Liver (tissue), 9 donors: ENCODE data around the gene DAGLA. TPM values are rescaled to one million over a fixed set of nuclear protein-coding genes. Genes with fewer than 3 reads are reported as not detected.

Experiments used
- DNase-seq: peaks from one replicate; pipeline ENCODE4 v3.0.0-alpha.2; 2017; ENCODE audit warnings: low spot score
- H3K27ac ChIP-seq, 2 donors: one replicate each; pipeline ENCODE4 v1.7.0; 2013; ENCODE audit warnings: inconsistent platforms in 2 of 2, low read length in 2 of 2, control low read depth in 1 of 2, low read depth in 1 of 2, mild to moderate bottlenecking in 1 of 2
- H3K27me3 ChIP-seq, 4 donors: one replicate each; pipeline versions ENCODE4 v1.6.1 to v1.7.0; 2013; ENCODE audit warnings: low read length in 3 of 4, inconsistent platforms in 1 of 4, mild to moderate bottlenecking in 1 of 4, moderate library complexity in 1 of 4; ENCODE audit not compliant: control insufficient read depth in 4 of 4, insufficient read depth in 4 of 4
- H3K36me3 ChIP-seq, 4 donors: one replicate each; pipeline versions ENCODE4 v1.6.1 to v1.7.0; 2013; ENCODE audit warnings: low read length in 3 of 4, mild to moderate bottlenecking in 3 of 4, low read depth in 1 of 4, moderate library complexity in 1 of 4; ENCODE audit not compliant: control insufficient read depth in 4 of 4, insufficient read depth in 3 of 4
- H3K4me1 ChIP-seq, 4 donors: one replicate each; pipeline versions ENCODE4 v1.6.1 to v1.7.0; 2013; ENCODE audit warnings: low read length in 3 of 4, mild to moderate bottlenecking in 3 of 4, moderate library complexity in 1 of 4; ENCODE audit not compliant: control insufficient read depth in 4 of 4, insufficient read depth in 4 of 4
- H3K4me3 ChIP-seq, 3 donors: one replicate each; pipeline versions ENCODE4 v1.6.1 to v1.7.0; 2013; ENCODE audit warnings: low read length in 3 of 3, control low read depth in 1 of 3, low read depth in 1 of 3, mild to moderate bottlenecking in 1 of 3
- H3K9ac ChIP-seq, 2 donors: one replicate each; pipeline ENCODE4 v1.7.0; 2013; ENCODE audit warnings: low read length in 2 of 2, mild to moderate bottlenecking in 2 of 2, moderate library complexity in 2 of 2, control low read depth in 1 of 2, low read depth in 1 of 2
- H3K9me3 ChIP-seq, 4 donors: one replicate each; pipeline versions ENCODE4 v1.6.1 to v1.7.0; 2013; ENCODE audit warnings: low read length in 3 of 4; ENCODE audit not compliant: control insufficient read depth in 4 of 4
- EGR1 ChIP-seq, 2 donors: IDR thresholded peaks; 2 replicates each; pipeline ENCODE4 v1.6.1; 2016 to 2018; ENCODE audit warnings: antibody characterized with exemption in 2 of 2, low read depth in 2 of 2
- FOXA1 ChIP-seq: IDR thresholded peaks from 2 replicates; pipeline ENCODE4 v1.6.1; 2016; ENCODE audit warnings: antibody characterized with exemption
- FOXA2 ChIP-seq: IDR thresholded peaks from 2 replicates; pipeline ENCODE4 v1.6.1; 2016; ENCODE audit warnings: antibody characterized with exemption
- GABPA ChIP-seq, 2 donors: IDR thresholded peaks in 1 of 2; conservative IDR thresholded peaks in 1 of 2; 2 replicates each; pipeline ENCODE4 v1.6.1; 2016; ENCODE audit warnings: antibody characterized with exemption in 2 of 2, mild to moderate bottlenecking in 1 of 2, moderate library complexity in 1 of 2
- HNF4A ChIP-seq, 2 donors: conservative IDR thresholded peaks; 2 replicates each; pipeline ENCODE4 v1.6.1; 2016; ENCODE audit warnings: antibody characterized with exemption in 2 of 2, mild to moderate bottlenecking in 2 of 2
- HNF4G ChIP-seq: IDR thresholded peaks from 2 replicates; pipeline ENCODE4 v1.6.1; 2016; ENCODE audit warnings: antibody characterized with exemption
- JUND ChIP-seq, 2 donors: IDR thresholded peaks; 2 replicates each; pipeline ENCODE4 v1.6.1; 2016; ENCODE audit warnings: antibody characterized with exemption in 2 of 2
- NR2F2 ChIP-seq: IDR thresholded peaks from 2 replicates; pipeline ENCODE4 v1.6.1; 2016; ENCODE audit warnings: antibody characterized with exemption
- RAD21 ChIP-seq, 2 donors: IDR thresholded peaks; 2 replicates each; pipeline ENCODE4 v1.6.1; 2016; ENCODE audit warnings: antibody characterized with exemption in 2 of 2, mild to moderate bottlenecking in 2 of 2
- RXRA ChIP-seq, 2 donors: IDR thresholded peaks; 2 replicates each; pipeline ENCODE4 v1.6.1; 2017 to 2018; ENCODE audit warnings: antibody characterized with exemption in 2 of 2, mild to moderate bottlenecking in 1 of 2
- SP1 ChIP-seq: IDR thresholded peaks from 2 replicates; pipeline ENCODE4 v1.6.1; 2018; ENCODE audit warnings: antibody characterized with exemption, mild to moderate bottlenecking
- TAF1 ChIP-seq: conservative IDR thresholded peaks from 2 replicates; pipeline ENCODE4 v1.6.1; 2016; ENCODE audit warnings: antibody characterized with exemption, mild to moderate bottlenecking
- YY1 ChIP-seq: IDR thresholded peaks from 2 replicates; pipeline ENCODE4 v1.6.1; 2016; ENCODE audit warnings: antibody characterized with exemption, mild to moderate bottlenecking
- WGBS: extraction: QIAGEN DNeasy Blood & Tissue Kit; methylation state at CpG from one replicate; pipeline ENCODE4 v1.1.7; 2013; 5-methylcytosine and 5-hydroxymethylcytosine counted together
- polyA plus RNA-seq, 2 donors: library from polyadenylated mRNA; stranded (reverse) in 1 of 2; unstranded in 1 of 2; fragments of 200-250 nt in 1 of 2; fragments of >200 nt in 1 of 2; fragmentation: Nextera tagmentation in 1 of 2; extraction: Ambion mirVana in 1 of 2; gene quantifications; one replicate each; pipeline versions ENCODE4 v1.2.1 to v1.2.3, GENCODE V29; 2013 to 2015
- total RNA-seq, 2 donors: library from RNA; depleted of rRNA; stranded (reverse); fragments of >200 nt; gene quantifications; one replicate each; pipeline ENCODE4 v1.2.3, GENCODE V29; 2014
- TF ChIP-seq, protein P1 (sequence below): IDR thresholded peaks from 2 replicates; pipeline ENCODE4 v1.6.1; 2016; ENCODE audit warnings: antibody characterized with exemption
- TF ChIP-seq, protein P2 (sequence below): IDR thresholded peaks from 2 replicates; pipeline ENCODE4 v1.6.1; 2016; ENCODE audit warnings: antibody characterized with exemption
- TF ChIP-seq, protein P3 (sequence below): fragments of 150-350 bp; IDR thresholded peaks from 2 replicates; pipeline ENCODE4 v1.5.1; 2017; ENCODE audit warnings: improper control_type of control experiment, low read depth, low read length; ENCODE audit not compliant: missing input control
- TF ChIP-seq, protein P4 (sequence below): IDR thresholded peaks from 2 replicates; pipeline ENCODE4 v1.6.1; 2016; ENCODE audit warnings: antibody characterized with exemption, mild to moderate bottlenecking
- TF ChIP-seq, protein P5 (sequence below): IDR thresholded peaks from 2 replicates; pipeline ENCODE4 v1.6.1; 2016; ENCODE audit warnings: antibody characterized with exemption
- donor health status: healthy.
- donor health status: healthy.
- donor health status: healthy.
- donor health status: healthy.
- donor health status: healthy.

DAGLA gene
- total and polyA plus RNA-seq, 4 donors: 0.13 to 0.84 (median 0.60) TPM

DNA sequence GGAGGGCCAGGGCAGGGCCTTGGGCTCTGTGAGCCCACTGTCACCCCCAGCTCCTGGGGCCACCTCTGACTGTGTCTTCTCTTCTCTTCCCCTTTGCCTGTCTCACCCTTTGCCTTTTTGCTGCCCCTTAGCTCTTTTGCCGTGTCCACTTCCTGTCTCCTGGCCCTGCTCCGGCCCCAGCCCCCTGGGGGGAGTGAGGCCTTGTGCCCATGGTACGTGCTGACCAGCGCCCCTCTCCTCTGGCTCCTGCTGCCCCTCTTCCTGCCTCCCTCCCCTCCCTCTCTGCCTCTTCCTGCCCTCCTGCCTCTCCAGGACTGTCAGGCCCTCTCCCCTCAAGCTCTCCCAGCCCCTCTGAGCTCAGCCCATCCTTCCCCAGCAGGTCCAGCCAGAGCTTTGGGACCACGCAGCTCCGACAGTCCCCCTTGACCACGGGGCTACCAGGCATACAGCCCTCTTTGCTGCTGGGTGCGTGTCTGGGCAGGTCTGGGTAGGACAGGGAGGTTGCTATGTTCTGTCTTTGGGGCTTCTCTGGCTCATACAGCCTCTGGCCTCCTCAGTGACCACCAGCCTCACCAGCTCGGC, 100.5 kb downstream of the DAGLA start:
- no peak for DNase-seq
- 91% methylated on average over 9 of the region's 9 CpGs for WGBS
- TF ChIP-seq, protein P1, sequence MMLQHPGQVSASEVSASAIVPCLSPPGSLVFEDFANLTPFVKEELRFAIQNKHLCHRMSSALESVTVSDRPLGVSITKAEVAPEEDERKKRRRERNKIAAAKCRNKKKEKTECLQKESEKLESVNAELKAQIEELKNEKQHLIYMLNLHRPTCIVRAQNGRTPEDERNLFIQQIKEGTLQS: no peak
- TF ChIP-seq, protein P2, sequence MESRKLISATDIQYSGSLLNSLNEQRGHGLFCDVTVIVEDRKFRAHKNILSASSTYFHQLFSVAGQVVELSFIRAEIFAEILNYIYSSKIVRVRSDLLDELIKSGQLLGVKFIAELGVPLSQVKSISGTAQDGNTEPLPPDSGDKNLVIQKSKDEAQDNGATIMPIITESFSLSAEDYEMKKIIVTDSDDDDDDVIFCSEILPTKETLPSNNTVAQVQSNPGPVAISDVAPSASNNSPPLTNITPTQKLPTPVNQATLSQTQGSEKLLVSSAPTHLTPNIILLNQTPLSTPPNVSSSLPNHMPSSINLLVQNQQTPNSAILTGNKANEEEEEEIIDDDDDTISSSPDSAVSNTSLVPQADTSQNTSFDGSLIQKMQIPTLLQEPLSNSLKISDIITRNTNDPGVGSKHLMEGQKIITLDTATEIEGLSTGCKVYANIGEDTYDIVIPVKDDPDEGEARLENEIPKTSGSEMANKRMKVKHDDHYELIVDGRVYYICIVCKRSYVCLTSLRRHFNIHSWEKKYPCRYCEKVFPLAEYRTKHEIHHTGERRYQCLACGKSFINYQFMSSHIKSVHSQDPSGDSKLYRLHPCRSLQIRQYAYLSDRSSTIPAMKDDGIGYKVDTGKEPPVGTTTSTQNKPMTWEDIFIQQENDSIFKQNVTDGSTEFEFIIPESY: no peak
- TF ChIP-seq FOXA2: no peak
- TF ChIP-seq SP1: no peak
- TF ChIP-seq NR2F2: no peak
- TF ChIP-seq JUND (IDR thresholded peaks at IDR 0.05): no peak
- no peak overlapping the region for H3K9ac ChIP-seq
- no peak overlapping the region for H3K4me3 ChIP-seq
- H3K36me3 ChIP-seq: peaks cover 0 to 63% (median 11%) of the 10 kb centered on the region in 4 donors
- H3K27ac ChIP-seq: no peak overlapping the region
- no peaks in the 10 kb centered on the region for H3K4me1 ChIP-seq
- no peaks in the 10 kb centered on the region for H3K27me3 ChIP-seq
- no peaks in the 10 kb centered on the region for H3K9me3 ChIP-seq

DNA sequence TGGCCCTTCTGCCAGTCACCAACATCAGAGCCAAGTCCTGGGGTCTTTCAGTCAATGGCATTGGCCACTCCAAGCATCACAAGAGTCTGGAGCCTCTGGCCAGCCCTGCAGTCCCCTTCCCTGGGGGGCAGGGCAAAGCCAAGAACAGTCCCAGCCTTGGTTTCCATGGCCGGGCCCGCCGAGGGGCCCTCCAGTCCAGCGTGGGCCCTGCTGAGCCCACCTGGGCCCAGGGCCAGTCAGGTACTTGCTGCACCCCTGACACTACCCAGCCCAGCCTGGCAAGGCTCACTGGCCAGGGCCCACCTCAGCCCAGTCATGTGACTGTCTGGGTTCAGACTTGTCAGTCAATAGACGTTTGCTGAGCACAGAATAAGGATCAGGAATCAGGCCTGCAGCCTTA, 101.4 kb downstream of the DAGLA start:
- no peak for TF ChIP-seq HNF4A (conservative IDR thresholded peaks at IDR 0.05)
- no peak for TF ChIP-seq EGR1 (IDR thresholded peaks at IDR 0.05; ENCODE audit: low read depth in 2 of 2)
- TF ChIP-seq, protein P3, sequence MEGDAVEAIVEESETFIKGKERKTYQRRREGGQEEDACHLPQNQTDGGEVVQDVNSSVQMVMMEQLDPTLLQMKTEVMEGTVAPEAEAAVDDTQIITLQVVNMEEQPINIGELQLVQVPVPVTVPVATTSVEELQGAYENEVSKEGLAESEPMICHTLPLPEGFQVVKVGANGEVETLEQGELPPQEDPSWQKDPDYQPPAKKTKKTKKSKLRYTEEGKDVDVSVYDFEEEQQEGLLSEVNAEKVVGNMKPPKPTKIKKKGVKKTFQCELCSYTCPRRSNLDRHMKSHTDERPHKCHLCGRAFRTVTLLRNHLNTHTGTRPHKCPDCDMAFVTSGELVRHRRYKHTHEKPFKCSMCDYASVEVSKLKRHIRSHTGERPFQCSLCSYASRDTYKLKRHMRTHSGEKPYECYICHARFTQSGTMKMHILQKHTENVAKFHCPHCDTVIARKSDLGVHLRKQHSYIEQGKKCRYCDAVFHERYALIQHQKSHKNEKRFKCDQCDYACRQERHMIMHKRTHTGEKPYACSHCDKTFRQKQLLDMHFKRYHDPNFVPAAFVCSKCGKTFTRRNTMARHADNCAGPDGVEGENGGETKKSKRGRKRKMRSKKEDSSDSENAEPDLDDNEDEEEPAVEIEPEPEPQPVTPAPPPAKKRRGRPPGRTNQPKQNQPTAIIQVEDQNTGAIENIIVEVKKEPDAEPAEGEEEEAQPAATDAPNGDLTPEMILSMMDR: no peak
- TF ChIP-seq JUND (IDR thresholded peaks at IDR 0.05): no peak
- no peak for TF ChIP-seq GABPA (IDR thresholded peaks at IDR 0.05 in 1 of 2, conservative IDR thresholded peaks at IDR 0.05 in 1 of 2)
- TF ChIP-seq FOXA2: no peak
- no peak for TF ChIP-seq SP1
- TF ChIP-seq TAF1: no peak
- Histone ChIP-seq H3K36me3 (peaks cover 3 to 72% (median 12%) of the 10 kb centered on the region in 4 donors), H3K27ac (no peak overlapping the region), H3K4me1 (no peaks in the 10 kb centered on the region), H3K4me3 (no peak overlapping the region), H3K9ac (no peak overlapping the region), H3K27me3 (no peaks in the 10 kb centered on the region), H3K9me3 (no peaks in the 10 kb centered on the region)
- DNase-seq: no peak
- WGBS: 84% methylated on average over 5 of the region's 5 CpGs

DNA sequence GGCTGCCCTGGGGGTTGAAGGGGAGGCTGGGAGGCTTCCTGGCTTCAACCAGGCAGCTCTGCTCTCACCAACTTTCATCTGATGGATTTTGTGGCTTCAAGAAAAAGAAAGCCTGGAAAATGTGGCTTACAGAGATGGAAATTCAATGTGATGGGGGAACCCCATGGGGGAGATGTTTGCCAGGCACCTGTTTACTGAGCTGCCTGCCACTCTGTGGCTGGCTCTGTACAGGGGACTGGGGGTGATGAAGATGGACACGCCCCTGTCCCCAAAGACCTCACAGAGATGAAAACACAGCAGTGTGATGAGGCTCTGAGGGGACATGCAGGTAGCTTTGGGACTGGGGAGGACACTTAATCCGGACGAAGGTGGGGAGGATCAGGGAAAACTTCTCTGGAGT, 102.1 kb downstream of the DAGLA start:
- Histone ChIP-seq H3K4me3 (no peak overlapping the region), H3K36me3 (peaks cover 6 to 79% (median 16%) of the 10 kb centered on the region in 4 donors), H3K27ac (no peak overlapping the region), H3K4me1 (no peaks in the 10 kb centered on the region), H3K9ac (no peak overlapping the region), H3K27me3 (no peaks in the 10 kb centered on the region), H3K9me3 (no peaks in the 10 kb centered on the region)
- DNase-seq: no peak
- WGBS: 93% methylated on average over 3 of the region's 3 CpGs
- TF ChIP-seq, protein P3: no peak
- no peak for TF ChIP-seq GABPA (IDR thresholded peaks at IDR 0.05 in 1 of 2, conservative IDR thresholded peaks at IDR 0.05 in 1 of 2)
- TF ChIP-seq HNF4G: no peak
- TF ChIP-seq SP1: no peak
- no peak for TF ChIP-seq RXRA (IDR thresholded peaks at IDR 0.05)
- no peak for TF ChIP-seq RAD21 (IDR thresholded peaks at IDR 0.05)
- TF ChIP-seq YY1: no peak
- no peak for TF ChIP-seq FOXA2
- TF ChIP-seq, protein P4, sequence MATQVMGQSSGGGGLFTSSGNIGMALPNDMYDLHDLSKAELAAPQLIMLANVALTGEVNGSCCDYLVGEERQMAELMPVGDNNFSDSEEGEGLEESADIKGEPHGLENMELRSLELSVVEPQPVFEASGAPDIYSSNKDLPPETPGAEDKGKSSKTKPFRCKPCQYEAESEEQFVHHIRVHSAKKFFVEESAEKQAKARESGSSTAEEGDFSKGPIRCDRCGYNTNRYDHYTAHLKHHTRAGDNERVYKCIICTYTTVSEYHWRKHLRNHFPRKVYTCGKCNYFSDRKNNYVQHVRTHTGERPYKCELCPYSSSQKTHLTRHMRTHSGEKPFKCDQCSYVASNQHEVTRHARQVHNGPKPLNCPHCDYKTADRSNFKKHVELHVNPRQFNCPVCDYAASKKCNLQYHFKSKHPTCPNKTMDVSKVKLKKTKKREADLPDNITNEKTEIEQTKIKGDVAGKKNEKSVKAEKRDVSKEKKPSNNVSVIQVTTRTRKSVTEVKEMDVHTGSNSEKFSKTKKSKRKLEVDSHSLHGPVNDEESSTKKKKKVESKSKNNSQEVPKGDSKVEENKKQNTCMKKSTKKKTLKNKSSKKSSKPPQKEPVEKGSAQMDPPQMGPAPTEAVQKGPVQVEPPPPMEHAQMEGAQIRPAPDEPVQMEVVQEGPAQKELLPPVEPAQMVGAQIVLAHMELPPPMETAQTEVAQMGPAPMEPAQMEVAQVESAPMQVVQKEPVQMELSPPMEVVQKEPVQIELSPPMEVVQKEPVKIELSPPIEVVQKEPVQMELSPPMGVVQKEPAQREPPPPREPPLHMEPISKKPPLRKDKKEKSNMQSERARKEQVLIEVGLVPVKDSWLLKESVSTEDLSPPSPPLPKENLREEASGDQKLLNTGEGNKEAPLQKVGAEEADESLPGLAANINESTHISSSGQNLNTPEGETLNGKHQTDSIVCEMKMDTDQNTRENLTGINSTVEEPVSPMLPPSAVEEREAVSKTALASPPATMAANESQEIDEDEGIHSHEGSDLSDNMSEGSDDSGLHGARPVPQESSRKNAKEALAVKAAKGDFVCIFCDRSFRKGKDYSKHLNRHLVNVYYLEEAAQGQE: no peak
- TF ChIP-seq, protein P5, sequence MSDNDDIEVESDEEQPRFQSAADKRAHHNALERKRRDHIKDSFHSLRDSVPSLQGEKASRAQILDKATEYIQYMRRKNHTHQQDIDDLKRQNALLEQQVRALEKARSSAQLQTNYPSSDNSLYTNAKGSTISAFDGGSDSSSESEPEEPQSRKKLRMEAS: no peak
- TF ChIP-seq FOXA1: no peak
